CD4-positive, alpha-beta T cell treated with Interleukin-15 for 4 hours (primary cell): ENCODE results near the gene MAD1L1.

ENCODE experiments used
- DNase-seq: peaks from one replicate; pipeline ENCODE4 v3.0.0-alpha.2; 2020; ENCODE audit warnings: low spot score

MAD1L1 gene

DNA sequence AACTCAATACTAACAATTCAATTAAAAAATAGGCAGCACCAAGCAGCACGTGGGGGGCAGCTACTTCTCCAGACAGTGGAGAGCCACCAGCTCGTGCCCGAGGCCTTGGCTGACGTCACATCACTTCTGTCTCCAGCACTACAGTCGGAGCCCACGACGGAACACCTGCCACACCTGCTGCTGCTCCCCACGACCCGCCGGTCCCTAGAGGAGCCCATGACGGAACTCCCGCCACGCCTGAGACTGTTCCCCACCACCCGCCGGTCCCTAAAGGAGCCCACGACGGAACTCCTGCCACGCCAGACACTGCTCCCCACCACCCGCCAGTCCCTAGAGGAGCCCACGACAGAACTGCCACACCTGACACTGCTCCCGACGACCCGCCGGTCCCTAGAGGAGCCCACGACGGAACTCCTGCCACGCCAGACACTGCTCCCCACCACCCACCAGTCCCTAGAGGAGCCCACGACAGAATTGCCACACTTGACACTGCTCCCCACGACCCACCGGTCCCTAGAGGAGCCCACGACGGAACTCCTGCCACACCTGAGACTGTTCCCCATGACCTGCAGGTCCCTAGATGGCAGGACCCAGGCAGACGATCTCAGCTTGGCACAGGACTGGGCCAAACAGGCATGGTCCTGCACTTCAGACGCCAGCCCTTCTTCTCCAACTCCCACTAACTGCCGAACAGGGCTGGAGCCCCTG is 304.7 kb downstream of the MAD1L1 start:
- no peak for DNase-seq

DNA sequence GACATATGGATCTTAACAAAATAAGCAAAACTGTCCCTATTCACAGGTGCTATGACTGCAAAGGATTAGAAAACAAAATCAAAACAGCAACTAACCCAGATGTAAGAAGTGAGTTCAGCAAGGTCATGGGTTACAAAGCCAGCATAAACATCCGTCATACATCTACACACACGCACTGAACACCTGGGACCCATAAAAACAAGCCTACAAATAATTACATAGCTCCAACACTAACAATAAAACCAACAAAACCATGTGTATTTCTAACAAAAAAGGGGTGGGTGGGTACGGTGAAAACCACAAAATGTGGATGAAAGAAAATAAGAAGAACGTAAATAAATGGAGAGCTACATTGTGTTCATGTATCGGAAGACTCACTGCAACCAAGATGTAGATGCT is 305.8 kb downstream of the MAD1L1 start:
- DNase-seq, result no peak

DNA sequence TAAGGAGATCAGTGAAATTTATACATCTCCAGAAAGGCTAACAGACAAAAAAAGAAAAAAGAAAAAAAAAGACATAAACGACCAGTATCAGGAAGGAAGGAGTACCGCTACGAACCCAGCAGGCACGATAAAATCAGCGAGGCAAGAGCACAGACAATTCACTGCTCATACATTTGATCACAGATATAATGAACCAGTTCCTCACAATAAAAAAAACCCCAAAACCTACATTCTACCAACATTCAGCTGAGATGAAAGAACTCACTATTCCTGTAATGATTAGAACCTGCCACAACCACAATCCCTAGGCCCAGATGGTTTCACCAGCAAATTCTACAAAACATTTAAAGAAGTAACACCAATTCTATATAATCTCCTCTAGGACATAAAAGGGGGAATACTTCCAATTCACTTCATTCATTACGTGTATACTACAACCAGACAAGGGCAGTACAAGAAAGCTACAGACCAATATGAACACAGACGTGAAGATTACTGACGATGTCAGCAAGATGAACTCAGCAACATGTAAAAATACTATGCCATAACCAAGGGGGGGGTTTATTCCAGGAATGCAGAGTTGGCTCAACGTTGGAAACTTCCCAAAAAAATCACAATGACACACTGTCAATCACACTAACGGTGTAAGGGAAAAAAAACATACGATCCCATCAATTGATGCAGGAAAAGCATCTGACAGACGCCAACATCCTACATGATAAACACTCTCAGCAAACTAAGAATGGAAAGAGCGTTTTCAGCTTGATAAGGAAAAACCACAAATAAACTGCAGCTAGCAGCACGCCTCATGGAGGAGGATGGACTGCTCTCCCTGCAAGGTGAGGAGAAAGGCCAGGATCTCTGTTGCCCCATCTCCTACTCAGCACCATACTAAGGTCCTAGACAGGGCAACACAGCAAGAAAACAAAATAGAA is 306.5 kb downstream of the MAD1L1 start:
- peak; percentile 51 for DNase-seq

DNA sequence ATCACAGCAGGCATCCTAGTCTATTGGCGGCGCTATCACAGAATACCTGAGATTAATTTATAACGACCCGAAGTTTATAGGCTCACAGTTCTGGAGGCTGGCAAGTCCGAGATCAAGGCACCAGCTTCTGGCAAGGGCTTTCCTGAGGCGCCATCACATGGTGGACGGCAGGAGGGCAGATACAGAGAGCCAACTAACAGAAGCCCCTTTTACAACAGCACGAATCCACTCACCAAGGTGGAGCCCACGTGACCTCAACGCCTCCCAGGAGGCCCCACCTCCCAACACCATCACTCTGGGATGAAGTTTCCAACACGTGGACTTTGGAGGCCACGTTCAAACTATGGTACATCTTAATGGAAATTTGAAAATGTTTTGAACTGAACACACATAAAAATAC is 307.4 kb downstream of the MAD1L1 start:
- DNase-seq, result no peak

DNA sequence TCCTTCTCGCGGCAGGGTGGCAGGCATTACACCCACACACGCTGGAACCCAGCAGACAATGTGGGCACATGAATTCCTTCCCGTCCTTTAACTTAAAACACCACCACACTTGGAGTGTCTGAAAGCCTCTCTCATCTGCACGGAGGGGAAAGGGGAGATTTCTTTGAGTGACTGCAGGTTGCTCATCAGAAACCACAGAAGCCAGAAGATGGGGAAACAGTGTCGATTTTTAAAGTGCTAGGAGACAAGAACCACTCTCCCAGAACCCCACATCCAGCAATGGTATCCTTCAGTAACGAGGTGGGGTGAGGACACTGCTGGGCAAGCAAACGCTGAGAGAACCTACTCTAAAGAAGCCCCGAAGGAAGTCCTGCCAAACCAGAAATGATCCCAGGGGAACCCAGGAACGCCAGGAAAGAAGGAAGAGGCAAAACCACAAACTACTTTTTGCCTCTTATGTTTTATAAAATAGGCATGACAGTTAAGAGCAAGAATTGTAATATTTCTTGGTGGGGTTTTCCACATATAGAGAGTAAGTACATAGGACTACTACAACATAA is 308.4 kb downstream of the MAD1L1 start:
- DNase-seq, result no peak

DNA sequence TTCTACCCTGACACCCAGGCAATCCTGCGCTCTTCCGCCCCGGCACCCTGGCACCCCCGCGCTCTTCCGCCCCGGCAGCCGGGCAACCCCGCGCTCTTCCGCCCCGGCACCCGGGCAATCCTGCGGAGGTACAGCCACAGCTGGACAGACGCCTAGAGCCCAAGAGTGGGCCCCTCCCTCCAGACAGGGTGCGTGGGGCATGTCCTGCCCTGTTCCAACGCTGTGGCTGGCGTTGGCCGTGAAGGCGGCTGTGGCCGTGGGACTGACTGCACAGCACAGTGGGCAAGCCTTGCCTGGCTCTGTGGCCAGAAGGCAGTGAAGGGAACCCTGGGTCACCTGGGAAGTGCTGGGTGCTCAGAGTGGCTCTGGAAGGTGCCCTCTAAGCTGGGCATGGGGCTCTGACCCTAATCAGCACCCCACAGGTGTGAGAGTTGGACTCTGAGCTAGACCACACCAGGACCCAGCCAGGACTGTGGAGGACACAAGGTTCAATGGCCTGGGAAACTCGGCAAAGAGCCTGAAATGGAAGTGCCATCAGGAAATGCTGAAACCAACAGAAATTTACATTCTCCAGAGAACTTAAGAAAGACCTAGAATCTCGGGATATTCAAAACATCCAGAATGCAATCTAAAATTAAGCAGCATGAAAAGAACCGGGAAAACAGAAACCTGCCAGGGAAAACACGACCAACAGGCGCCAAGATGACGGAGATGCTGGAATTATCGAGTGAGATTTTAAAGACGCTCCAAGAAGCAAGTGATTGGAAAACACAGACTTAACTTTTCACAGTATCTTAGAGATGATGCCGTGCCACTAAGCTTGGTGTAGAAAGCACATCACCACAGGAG is 309.1 kb downstream of the MAD1L1 start:
- DNase-seq, result no peak

DNA sequence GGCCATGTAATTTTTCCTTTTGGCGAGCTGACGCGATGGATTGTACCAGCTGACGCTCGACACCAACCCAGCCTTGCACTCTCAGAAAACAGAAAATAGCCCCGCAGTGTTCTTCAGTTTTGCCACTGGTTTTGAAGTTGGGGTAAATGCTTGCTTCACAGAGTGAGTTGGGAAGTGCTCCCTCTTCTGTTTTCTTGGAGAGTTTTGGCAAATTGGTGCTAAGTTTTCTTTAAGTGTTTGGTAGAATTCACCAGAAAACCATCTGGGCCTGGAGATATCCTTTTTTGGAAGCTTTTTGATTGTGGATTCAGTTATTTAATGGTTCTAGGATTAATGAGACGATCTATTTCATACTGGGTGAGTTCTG is 309.9 kb downstream of the MAD1L1 start:
- DNase-seq, result no peak

DNA sequence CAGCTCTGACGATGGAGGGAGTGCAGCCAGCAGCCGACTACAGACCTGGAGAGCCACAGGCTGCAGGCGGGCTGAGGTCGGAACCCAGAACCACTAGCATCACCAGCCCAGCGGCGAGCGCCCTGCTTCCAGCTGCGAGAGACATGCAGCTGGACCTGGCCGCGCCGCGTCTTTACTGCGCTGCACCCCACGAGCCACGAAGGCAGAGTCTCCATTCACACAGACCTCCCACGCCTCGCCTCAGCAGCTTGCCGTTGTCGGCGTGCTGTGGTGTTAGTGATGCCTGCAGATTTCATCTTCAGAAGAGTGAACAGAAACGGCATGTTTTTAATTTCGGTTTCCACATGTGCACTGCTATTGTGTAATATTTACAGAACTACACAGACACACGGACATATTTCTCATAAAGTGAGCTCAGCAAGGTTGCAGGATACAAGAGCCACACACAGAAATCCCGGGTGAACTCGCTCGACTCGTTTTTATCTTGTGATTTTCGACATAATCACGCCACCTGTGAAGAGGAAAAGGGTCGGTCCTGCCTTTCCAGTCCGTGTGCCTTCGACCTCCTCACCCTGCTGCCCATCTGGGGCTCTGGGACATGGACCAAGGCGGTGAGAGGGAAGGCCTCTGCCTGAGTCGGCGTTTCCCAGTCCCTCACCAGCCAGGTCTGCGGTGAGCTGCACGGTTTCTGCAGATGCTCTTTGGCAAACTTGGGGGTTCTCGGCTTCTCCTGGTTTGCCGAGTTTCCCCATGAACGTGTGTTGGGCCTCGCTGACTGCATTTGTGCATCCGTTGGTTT is 310.5 kb downstream of the MAD1L1 start:
- peak; percentile 21 for DNase-seq

DNA sequence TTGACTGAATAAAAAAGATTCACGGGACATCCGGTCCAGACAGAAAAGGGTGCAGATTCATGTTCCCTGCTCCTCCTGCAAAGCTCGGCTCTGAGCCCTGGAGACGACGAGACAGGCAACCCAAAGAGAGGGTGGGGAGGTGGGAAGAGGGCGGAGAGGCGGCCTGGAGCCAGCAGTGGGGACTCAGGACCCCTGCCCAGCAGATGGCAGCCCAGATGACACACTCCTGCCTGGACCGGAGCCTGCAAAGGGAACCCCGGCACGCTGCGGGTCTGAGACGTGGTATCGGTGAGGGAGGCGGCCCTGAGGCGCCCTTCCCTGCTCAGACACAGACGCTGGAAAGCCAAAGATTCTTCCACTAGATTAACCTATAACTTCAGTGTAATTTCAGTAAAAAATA is 311.9 kb downstream of the MAD1L1 start:
- no peak for DNase-seq

DNA sequence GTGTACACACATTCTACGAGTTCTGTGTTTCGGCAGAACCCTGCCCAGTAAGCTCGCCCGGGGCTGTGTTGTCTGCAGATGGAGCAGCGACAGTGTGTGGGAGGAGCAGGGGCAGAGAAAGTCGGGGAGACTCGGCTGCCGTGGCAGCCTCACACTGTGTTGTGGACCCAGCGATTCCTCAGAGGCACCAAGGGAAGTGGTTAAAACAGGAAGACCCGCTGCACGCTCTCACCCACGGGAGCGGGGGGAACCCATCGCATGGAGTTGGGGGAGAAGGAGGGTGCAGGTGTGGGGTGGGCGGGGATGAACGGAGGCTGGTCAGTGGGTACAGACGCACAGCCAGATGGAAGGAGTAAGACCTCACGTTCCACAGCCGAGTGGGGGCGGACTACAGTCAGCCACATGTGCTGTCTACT is 312.5 kb downstream of the MAD1L1 start:
- DNase-seq, result peak; percentile 37

DNA sequence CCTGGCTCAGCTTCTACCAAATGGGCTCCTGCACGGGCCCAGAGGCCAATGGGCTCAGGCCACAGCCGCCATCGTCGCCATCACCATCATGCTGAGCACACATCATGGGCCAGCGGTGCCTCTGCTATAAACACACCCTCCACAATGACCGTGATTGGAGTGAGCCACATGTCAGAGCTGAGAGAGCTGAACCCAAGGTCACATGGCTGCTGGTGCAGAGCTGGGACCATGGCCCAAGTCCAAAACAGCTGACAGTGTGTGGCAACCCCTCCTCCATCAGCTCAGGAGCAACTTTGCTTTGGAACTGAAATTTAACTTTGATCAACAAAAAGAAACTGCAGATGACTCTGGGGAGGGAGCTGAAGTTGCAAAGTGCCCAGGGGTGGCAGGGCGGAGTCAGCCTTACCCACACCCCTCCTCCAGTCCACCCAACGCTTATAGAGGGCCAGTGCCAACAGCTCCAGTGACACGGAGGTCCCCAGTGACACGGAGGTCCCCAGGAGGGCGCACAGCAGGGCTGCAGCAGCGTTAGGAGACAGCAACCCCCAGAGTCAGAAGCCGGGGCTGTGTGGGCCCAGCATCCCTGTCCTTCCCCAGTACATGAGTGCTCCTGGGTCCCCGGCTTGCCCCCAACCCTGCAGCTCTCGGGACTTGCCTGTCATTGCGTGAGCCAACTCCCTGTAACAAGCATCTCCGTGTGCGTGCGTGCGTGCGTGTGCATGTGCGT is 313.0 kb downstream of the MAD1L1 start:
- DNase-seq, result no peak

DNA sequence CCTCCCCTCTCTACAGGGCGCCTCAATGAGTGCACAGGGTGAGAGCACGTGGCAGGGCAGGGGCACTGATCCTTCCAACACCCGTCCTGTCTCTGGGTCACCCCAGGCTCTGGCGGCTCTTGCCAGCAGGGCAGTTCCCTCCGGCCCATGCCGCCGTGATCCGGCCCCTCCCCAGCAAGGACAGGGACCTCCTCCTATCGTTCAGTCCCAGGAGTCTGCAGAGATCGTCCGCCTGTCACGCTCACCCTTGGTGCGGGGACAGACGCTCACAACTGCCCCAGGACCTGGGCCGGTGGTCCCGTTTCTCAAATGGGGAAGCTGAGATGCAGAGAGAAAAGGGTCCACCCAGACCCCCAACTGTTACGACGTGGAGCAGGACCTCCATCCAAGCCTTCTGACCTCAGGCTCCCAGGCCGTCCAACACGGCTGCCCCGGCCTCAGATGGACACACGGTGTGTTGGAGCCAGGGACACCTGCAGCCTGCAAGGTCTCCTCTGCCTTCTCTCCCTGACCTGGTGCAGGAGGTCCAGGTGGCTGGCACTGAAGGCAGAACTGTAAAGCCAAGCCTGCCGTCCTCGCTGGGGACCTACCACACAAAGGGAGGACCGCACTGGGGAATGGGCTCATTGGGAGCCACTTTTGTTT is 313.7 kb downstream of the MAD1L1 start:
- no peak for DNase-seq

DNA sequence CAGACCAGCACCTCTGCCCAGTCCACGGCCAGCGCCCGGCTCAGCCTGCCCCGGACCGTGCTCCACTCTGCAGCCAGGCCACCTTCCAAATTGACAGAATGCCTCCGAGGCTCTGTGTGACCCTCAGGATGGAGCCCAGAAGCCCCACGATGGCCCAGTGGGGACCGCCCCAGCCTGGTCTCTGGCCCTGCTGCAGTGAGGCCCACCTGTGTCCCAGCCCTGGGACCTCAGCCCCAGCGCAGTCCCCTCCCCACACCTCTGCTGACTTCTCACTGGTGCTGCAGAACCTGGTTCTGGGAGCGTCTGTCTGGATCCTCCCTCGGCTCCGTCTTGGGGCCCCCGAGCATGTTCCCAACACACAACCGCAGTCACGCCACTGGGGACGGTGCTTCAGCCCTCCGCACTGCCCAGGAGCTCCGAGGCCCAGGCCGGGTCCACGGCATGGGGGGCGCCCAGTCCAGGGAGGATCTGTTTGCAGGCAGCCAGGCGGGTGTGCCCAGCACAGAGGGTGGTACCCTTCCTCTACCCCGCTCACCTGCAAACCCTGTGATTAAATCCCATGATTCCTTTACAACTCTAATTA is 314.6 kb downstream of the MAD1L1 start:
- no peak for DNase-seq

DNA sequence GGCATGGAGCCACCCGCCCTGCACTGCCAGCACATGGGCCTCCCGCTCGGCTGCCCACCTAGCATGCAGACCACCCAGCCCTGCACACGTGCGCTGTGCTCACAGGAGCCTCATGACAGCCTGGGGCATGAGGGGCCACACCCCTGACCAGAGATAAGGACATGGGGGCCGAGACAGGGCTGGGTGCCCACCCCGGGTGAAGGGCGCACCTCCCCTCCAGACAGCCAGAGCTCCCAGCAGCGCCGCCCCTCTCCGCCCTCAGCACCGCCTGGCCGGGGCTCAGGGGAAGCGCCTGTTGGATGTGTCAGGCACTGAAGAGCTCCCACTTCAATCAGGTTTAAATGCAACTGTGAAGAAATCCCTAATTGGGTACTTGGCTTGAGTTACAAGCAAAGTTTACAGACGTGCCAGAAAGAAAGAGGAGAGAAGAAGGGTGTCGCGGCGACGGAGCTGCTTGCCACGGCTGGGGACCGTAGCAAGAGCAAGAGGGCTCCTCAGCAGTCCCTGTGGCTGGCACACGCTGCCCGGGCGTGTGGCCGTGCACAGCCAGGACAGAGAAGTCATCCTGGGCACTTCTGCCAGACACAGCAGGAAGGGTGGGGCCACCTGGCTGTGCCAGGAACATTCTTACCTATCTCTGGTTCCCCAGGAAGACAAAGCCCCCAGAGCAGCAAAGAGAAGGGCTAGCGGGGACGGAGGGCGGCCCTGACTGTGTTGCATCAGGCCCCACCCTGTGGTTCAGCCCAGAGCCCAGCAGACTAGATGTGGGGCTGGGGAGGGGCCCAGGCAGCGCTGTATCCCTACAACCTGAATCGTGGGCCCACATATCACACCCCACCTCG is 315.3 kb downstream of the MAD1L1 start:
- DNase-seq, result no peak

DNA sequence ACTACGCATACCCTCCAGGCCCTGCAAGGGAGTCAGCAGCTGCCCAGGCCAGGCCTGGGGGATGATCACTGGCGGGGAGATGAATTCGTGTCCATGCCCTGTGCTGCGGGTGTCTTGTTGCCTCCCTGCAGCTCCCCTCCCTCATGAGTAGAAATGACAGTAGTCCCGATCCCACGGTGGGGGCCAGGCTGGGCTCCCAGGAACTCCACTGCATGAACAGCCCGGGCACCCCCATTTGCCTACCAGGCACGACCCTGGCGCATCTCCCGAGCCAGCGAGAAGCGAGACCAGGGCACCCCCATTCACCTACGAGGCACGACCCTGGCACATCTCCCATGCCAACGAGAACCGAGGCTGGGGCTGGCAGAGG is 316.2 kb downstream of the MAD1L1 start:
- no peak for DNase-seq

DNA sequence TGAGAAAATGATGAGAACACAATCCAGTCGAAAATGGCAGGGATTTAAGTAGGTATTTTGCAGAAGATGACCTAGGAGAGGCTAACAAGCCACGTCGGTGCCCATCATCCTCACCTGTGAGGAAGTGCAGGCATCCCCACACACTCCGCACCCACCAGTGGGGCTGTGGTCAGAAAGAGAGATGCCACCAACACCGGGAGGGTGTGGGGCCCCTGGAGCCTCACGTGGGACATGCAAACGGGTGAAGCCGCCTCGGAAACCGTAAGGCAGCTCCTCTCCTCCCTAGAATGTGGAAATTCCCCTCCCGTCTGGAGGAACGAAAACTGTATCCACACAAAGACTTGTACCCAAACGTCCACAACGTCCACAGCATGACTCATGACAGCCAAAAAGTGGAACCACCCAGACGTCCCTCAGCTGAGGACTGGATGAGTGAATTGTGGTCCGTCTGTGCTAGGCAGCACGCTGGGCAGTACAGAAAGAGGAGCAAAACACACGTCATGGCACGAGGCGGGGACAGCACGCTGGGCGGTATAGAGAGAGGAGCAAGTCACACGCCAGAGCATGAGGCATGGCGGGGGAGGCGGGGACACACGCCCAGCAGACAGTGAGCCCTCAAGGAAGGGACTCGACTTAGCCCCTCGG is 316.7 kb downstream of the MAD1L1 start:
- no peak for DNase-seq

DNA sequence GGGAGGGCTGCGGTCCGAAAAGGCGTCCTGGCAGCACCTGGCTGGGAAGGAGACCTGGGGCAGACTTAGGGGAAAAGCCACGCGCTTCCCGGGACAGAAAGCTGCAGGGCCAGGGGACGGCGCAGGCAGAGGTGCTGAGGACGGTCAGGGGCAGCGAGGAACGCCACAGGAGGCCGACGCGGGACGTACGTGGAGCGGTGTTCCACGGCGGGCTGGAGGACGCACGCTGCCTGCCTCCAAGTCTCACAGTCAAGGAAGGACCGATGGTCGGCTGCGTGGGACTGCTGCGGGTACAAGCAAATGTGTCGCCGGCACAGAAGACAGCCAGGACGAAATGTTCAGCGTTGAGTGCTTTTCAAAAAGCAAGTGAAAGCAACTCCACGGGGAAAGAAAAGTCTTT is 317.4 kb downstream of the MAD1L1 start:
- no peak for DNase-seq

DNA sequence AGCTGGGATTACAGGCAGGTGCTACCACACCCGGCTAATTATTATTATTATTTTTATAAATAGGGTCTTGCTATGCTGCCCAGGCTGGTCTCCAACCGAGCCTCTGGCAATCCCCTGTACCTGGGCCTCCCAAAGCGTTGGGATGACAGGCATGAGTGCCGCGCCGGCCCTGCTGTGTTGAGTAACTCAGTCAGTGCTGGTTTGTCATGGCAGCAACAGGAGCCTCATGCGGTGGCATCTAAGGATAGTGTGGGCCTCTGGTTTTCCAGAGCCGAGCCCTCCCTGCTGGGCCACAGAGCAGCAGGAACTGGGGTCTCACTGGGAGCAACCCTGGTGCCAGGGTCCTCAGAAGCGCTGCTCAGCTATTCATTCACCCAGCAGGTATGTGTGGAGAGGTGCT is 318.0 kb downstream of the MAD1L1 start:
- no peak for DNase-seq
